Stimulated activated CD4-positive, alpha-beta T cell treated with anti-CD3 and anti-CD28 coated beads, Interleukin-1b, Interleukin-23, amount 100 ng/mL, for 1 hour (primary cell): ENCODE measurements around the gene LRP5.

Experiments
- DNase-seq, 2 donors: peaks; one replicate each; pipeline ENCODE4 v3.0.0-alpha.2; 2020; ENCODE audit warnings: low read depth in 2 of 2

The LRP5 gene

DNA sequence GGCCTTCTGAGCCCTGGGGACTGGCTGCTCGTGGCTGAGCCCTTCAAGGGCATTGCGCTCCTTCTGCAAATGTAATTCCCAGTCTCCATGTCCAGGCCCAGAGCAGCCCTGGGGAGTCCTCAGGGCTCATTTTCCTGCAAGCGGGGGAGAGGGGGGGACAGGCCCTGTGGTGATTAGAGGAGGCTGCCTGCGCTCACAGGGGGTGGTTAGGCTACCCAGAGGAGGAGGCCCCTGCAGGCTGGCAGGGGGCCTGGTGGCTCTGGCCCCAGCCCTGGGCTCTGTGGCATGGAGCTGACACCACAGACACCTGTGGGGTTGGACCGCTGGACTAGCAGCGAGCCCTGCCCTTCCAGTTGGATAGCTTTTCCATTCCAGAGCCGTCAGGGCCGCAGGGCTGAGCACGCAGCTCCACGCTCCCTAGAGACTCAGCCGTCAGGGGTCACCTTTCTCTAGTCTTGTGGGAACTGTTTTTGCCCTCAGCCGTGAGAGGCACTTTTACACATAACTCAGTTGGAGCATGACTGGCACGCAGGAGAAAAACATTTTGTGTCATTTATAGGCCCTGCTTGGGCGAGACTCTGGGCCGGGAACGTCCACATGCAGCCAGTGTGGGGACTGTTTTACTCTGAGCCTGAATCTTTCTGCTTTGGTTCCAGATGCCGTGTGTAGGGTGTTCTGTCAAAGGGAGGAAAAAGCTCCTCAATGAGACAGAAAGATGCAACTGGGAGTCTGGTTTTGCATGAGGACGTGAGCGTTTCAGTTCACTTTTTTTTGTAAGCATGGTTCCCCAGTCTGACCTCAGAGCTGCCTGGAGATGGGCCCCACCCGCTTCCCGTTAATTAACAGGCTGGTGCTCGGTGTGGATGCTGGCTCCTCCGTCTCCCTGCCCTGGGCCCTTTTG is 58.1 kb downstream of the LRP5 start:
- no peak for DNase-seq

GRCh38 chr11:68371171-68372041 is 59.0 kb downstream of the LRP5 start:
- no peak for DNase-seq

DNA sequence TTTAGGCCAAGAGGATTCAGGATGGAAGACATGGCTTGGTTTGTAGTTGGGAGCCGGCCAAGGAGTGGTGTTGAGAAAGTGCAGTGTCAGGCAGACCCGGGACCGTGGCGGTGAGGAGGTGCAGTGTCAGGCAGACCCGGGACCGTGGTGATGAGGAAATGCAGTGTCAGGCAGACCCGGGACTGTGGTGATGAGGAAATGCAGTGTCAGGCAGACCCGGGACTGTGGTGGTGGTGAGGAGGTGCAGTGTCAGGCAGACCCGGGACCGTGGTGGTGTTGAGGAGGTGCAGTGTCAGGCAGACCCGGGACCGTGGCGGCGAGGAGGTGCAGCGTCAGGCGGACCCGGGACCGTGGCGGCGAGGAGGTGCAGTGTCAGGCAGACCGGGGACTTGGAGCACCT is 59.7 kb downstream of the LRP5 start:
- DNase-seq: no peak

DNA sequence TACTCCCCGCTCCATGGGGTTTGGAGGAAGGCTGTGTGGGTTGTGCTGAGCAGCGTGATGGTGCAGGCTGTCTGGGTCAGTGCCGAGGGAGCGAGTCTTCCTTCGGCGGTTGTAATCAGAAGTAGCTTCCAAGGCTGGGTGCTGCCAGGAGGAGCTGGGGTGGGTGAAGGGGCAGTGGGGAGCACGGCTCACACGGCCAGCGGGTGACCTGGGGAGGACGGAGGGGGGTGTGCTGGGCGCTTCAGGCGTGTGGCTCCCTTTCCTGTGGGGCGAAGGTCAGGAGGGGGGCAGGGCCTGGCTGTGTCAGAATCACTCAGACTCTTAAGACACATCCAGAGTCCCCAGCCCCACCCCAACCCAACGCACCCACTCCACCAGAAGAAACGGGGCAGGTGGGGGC is 60.2 kb downstream of the LRP5 start:
- no peak for DNase-seq

GRCh38 chr11:68373189-68373814 is 60.9 kb downstream of the LRP5 start:
- DNase-seq: no peak

DNA sequence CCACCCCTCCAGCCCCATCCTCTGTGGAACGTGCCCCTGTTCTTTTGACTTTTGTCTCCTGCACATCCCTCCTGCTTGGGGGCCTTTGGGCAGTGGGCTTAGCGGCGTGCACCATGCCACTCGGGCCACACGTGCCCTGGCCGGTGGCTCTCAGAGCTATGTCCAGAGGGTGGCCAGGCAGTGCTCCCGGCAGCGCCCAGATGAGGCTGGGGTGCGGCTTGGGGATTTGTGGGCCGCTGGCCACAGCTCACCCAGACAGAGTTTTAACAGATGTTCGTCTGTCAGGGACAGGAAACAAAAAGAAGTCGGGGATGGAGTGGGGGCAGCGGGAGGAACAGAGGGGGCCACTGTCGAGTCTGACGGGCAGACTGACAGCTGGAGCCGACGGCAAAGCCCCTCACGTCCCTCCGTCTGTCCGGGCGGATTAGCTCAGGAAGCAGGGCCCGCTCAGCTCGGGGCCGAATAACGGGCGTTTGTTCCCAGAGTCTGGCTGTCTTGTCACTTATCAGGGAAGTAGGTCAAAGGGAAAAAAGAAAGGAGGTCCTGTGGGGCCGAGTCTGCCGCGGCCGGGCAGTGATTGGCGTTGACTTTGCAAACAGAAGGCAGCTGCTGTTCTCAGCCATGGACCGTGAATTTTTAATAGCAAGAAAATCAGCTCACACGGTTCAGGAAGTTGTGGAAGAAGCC is 61.6 kb downstream of the LRP5 start:
- DNase-seq: no peak

DNA sequence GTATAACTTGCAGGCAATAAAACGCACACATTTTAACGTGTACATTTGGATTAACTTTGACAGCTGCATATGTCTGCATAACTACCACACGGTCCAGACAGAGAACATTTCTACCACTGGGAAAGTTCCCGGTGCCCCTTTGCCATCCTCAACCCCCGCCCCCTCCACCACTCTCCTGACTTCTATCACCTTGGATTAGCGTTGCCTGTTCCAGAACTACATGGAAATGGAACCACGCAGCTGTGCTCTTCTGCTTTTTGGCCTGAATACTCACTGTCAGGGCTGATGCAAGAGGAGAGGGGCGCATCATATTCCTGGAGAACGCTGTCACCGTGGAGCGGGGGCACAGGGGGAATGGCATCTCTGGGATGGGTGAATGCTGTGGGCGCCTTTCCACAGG is 62.1 kb downstream of the LRP5 start:
- DNase-seq: no peak

DNA sequence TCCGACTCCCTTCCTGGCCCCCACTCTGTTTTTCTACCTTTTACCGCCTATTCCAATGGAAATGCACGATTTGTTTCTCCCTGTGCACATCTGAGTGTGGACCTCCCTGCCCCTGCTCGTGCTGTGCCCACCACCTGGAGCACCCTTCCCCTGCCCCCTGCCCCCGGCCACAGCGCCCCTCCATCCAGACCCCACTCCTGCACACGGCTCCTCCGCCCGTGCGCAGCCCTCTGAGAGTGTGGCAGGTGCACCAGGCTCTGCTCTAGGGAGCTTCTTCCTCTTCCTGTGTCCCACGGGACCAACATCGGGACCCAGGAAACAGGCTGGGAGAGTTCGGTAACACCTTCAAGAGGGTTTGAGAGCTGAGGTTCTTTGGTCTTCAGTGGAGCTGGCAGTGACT is 62.9 kb downstream of the LRP5 start:
- no peak for DNase-seq

DNA sequence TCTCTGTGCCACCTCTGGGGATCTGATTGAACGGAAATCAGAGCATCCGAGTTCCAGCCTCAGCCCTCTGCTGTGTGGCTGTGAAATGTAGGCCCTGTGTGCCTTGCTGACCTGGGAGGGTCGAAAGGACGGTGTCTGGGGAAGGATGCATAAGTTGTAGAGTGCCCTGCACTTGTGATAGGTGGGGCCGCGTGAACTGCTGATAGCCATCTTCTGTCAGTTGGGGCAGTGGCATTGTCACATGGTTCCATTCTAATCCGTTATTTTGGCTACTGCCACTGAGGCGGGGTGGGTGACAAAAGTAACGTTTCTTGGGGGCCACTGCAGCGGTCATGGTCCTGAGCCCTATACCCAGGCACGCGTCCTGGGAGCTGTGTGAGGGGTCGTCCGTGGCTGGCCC is 63.4 kb downstream of the LRP5 start:
- DNase-seq: no peak

- DNase-seq: no peak
Measured at GRCh38 chr11:68377389-68377795, 65.0 kb downstream of the LRP5 start.

GRCh38 chr11:68379206-68379605 is 66.8 kb downstream of the LRP5 start:
- no peak for DNase-seq

GRCh38 chr11:68380786-68381622 is 68.6 kb downstream of the LRP5 start:
- DNase-seq: no peak

GRCh38 chr11:68381716-68382115 is 69.3 kb downstream of the LRP5 start:
- DNase-seq: no peak

DNA sequence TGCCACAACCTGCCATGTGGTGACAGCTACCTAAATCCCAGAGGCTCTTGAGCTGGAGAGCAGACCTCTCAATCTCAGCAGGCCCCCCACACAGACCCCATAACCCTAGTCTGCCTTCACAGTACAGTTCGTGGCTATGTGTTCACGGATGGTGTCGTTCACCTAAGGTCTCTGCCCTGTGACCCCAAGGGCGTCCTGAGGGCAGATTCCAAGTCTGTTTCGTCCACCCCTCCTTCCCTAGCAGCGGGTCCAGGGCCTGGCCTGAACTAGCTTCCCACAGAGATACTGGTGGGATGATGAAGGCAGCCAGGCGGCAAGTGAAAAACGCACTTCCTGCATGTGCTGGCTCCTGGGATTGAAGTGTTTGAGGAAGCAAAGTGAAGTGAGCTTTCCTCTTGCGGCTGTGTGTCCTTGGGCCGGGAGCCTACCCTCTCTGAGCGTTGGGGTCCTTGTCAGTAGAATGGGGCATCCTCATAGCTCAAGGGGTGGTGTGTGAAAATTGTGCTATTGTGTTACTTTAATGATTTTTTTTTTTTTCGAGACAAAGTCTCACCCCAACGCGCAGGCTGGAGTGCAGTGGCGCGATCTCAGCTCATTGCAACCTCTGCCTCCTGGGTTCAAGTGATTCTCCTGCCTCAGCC is 70.1 kb downstream of the LRP5 start:
- no peak for DNase-seq

DNA sequence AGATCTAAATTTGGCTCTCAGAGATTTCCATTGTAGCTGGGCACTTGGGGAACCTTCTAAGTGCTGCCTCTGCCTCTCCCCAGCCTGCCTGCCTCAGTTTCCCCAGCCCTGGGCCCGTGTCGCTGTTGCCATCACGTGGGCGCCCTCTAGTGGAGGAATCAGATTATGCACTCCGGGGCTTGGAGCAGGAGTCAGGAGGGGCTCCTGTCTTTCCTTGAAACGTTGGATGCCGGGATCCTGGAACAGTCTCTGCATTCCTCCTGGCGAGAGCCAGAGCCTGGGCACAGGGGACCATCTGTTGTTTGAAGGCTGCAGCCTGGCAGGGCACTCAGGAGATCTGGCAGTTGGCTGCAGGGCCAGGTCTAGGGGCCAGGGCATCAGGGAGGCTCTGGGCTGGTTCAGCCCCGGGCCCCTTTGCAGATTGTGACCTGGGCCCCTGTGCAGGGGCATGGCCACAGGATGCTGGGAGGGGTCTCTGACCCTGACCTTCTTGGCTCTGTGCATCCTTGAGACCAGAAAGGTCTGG is 71.6 kb downstream of the LRP5 start:
- peak; percentile 29 to 46 for DNase-seq

- DNase-seq: no peak
Measured at GRCh38 chr11:68384530-68385081, 72.2 kb downstream of the LRP5 start.

GRCh38 chr11:68385128-68385527 is 72.7 kb downstream of the LRP5 start:
- DNase-seq: no peak

DNA sequence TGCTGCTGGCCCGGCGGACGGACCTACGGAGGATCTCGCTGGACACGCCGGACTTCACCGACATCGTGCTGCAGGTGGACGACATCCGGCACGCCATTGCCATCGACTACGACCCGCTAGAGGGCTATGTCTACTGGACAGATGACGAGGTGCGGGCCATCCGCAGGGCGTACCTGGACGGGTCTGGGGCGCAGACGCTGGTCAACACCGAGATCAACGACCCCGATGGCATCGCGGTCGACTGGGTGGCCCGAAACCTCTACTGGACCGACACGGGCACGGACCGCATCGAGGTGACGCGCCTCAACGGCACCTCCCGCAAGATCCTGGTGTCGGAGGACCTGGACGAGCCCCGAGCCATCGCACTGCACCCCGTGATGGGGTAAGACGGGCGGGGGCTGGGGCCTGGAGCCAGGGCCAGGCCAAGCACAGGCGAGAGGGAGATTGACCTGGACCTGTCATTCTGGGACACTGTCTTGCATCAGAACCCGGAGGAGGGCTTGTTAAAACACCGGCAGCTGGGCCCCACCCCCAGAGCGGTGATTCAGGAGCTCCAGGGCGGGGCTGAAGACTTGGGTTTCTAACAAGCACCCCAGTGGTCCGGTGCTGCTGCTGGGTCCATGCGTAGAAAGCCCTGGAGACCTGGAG is 74.1 kb downstream of the LRP5 start:
- DNase-seq: no peak

- no peak for DNase-seq
Measured at GRCh38 chr11:68387840-68388239, 75.4 kb downstream of the LRP5 start.
